Inferior parietal cortex (tissue), 1 donor: ENCODE results near the gene NAV3.

Source experiments
- DNase-seq: peaks from one replicate; pipeline ENCODE4 v3.0.0-alpha.2; 2016; ENCODE audit errors: extremely low spot score

NAV3 gene

DNA sequence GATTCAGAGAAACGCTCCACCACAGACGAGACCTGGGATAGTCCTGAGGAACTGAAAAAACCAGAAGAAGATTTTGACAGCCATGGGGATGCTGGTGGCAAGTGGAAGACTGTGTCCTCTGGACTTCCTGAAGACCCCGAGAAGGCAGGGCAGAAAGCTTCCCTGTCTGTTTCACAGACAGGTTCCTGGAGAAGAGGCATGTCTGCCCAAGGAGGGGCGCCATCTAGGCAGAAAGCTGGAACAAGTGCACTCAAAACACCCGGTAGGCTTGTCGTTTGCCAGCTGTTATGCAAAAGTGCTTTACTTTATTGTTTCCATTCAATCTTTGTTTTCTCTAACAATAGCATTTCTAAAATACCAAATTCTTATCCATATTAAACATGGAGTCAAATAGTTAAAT, 287.3 kb downstream of the NAV3 start:
- no peak for DNase-seq

DNA sequence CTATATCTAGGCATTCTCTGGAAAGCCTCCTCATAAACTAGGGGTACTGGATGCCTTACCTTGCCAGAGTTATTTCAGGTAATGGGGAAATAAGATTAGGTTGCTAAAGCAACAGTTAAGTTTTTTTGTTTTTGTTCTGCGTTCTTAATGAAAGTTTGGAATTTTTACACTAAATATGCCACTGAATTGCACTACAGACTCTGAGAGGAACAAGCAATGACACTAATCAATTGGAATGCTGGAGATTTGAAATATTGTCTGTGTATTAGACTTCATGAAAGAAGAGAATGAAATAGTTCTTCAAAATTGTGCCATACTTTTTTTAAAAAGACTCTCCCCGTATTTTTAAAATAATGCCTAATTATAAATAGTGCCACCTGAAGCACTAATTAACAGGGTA, 287.8 kb downstream of the NAV3 start:
- DNase-seq = no peak

DNA sequence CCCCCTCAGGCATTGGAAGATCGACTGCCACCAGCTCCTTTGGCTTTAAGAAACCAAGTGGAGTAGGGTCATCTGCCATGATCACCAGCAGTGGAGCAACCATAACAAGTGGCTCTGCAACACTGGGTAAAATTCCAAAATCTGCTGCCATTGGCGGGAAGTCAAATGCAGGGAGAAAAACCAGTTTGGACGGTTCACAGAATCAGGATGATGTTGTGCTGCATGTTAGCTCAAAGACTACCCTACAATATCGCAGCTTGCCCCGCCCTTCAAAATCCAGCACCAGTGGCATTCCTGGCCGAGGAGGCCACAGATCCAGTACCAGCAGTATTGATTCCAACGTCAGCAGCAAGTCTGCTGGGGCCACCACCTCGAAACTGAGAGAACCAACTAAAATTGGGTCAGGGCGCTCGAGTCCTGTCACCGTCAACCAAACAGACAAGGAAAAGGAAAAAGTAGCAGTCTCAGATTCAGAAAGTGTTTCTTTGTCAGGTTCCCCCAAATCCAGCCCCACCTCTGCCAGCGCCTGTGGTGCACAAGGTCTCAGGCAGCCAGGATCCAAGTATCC, 288.7 kb downstream of the NAV3 start:
- no peak for DNase-seq

DNA sequence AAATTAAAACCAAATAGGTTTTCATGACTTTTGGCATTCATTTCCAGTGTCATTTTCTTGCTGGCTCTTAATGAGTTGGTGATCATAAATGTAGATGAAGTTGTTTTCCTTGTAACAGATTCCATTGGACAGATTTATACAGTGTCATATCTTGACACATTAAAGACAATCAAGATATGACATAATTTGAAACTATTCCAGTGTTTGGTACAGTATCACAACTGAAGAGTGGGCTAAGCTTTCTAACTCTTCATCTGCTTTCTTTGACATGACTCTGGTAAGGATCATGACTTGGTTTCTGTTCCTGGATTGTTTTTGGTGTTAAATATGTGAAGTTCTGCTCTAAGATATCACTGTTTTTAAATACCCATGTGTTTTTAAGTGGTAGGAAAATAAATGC, 289.6 kb downstream of the NAV3 start:
- no peak for DNase-seq

DNA sequence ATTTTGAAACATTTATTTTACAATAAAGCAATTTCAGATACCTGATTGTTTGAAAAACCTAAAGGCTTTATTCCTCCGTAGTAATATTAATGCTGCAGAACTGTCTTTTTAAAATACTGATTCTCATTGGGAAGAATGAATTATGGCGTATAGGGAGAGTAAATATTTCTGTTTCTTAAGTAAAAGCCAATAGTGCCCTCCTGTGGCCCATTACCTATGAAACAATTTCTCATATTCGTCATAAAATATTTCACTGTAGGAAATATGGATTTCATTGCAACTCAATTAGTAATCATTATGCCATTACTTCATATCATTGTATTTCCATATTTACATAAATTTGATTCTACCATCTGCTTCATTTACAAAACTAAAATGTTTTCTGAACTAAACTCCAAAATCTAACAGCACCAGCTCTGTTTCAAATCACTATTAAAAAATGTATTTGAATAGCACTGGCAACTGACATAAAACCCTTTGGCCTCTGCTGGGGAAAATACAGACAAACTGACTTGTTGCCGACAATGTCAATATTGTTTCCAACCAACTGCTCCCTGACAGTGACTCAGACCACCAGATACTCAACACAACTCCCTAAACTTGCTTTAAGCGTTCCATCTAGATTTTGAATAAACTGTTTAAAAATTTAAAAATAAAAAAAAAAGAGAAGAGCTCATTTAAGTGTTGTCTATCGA, 290.3 kb downstream of the NAV3 start:
- peak; percentile 50 for DNase-seq

DNA sequence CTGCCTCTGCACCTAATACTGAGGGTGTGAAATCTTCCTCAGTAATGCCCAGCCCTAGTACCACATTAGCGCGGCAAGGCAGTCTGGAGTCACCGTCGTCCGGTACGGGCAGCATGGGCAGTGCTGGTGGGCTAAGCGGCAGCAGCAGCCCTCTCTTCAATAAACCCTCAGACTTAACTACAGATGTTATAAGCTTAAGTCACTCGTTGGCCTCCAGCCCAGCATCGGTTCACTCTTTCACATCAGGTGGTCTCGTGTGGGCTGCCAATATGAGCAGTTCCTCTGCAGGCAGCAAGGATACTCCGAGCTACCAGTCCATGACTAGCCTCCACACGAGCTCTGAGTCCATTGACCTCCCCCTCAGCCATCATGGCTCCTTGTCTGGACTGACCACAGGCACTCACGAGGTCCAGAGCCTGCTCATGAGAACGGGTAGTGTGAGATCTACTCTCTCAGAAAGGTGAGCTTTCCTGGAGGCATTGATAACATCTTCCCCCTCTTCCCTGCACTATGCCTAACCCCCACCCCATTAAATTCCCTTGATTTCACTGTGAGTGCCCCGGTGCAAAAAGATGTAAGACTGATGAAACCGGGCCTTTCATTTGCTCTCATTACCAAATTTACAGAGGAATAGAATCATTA, 291.4 kb downstream of the NAV3 start:
- DNase-seq = no peak

GRCh38 chr12:78128211-78128610, 297.5 kb downstream of the NAV3 start:
- DNase-seq = no peak

DNA sequence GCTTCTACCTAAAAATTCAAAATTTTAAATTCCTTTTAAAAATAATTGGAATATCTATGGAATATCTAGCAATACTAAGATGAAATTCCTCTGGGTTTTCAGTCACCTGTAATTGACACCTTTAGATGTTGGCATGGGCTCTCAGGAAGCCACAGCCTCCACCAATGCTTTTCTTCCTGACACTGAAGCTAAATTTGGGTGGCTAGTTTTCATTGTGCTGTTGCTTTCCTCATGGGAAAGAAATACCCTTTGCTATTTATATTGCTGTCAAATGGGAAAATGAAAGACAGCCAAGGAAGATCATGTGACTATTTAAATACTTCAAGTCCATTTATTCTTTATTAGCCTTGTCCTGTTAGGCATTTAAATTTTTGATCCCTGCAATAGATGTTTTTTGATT, 313.0 kb downstream of the NAV3 start:
- no peak for DNase-seq

DNA sequence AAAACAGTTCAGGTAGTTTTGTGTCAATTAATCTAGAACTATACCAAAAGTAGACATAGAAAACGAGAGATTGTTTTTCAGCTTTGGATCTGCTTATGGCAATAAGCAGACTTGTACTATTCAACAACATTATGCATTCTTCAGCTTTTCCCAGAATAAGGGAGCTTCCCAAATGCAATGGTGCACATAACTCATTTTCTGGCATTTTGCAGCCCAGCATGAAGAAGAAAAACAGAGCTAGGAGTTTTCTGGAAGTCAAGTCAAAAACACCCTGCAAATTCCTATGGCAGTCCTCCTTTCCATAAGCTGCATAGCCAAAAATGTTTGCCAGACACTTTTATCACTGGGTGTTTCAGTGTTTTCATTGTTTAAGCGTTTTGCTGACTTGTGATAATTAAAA, 314.7 kb downstream of the NAV3 start:
- DNase-seq = no peak

GRCh38 chr12:78146365-78146772, 315.7 kb downstream of the NAV3 start:
- DNase-seq = no peak

GRCh38 chr12:78149459-78149858, 318.8 kb downstream of the NAV3 start:
- DNase-seq = no peak

GRCh38 chr12:78155546-78155945, 324.9 kb downstream of the NAV3 start:
- no peak for DNase-seq

- DNase-seq = no peak
Measured at GRCh38 chr12:78156751-78157150, 326.1 kb downstream of the NAV3 start.

GRCh38 chr12:78157199-78157598, 326.5 kb downstream of the NAV3 start:
- DNase-seq = no peak

DNA sequence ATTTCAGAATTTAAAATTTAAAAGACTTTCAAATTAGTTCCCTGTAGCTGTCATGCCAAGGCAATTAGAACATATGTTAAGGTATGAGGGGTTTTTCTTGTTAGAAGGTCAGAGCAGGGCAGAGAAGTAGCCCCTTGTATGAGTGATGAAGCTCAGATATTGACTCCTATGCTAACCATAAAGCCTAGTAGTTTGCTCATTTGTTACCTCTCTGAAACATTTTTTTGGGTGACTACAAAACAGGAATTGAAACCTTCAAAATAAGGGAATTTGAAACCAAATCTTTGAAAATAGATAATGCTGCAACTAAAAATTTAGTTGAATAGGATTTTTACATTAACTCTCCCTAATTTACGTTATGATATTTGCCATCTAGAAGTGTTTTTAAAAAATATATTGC, 333.5 kb downstream of the NAV3 start:
- DNase-seq = no peak

- DNase-seq = no peak
Measured at GRCh38 chr12:78167510-78167909, 336.8 kb downstream of the NAV3 start.

DNA sequence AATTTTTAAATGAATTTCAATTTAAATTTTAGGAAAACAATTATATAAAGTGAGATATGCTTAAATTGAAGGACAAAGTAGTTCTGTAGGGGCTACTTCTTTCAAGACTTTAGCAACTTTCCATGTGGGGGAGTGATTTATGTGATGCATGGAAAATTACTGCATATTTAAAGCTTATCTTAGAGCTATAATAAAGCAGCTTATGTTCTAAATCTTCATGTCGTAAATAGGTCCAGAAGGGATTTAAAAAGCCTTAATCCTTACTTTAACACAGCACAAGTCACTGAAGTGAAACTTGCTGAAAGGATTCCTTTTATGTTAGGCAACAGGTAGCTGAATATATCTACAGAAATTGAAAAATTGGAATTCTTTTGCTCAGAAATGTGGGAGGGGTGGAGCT, 340.4 kb downstream of the NAV3 start:
- no peak for DNase-seq

DNA sequence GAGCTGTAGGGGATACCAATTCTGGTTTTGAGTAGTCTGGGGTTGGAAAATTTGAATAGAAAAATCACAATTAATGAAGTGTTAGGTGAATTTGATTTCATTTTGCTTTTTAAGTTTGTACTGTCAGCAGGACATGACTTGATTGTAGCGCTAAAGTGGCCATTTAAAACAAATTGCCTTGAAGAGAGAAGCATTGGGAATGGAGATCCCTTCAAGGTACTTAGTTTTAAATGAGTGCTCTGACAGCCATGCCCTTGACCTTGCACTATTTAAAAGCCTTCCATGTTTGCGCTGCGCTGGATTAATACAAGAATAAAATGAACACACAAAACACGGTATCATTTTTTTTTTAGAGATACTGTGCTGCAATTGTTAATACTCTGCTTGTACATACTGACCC, 345.9 kb downstream of the NAV3 start:
- DNase-seq = no peak

DNA sequence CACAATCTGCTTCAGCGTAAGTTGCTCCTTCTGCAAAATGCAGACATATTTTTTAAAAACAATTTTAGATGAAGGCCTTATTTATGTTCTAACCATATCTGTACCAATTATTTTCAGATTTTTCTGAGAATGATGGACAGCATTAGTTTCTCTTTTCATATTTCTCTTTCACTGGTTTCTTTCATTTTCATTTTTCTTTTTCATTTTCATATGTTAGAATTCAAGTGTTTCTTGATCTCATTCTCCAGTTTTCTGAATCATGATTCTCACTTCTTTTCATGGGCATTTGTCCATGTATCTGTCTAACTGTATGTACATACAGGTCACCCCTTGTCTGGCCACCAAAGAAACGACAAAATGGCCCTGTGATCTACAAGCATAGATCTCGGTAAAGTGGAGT, 346.6 kb downstream of the NAV3 start:
- DNase-seq = no peak

DNA sequence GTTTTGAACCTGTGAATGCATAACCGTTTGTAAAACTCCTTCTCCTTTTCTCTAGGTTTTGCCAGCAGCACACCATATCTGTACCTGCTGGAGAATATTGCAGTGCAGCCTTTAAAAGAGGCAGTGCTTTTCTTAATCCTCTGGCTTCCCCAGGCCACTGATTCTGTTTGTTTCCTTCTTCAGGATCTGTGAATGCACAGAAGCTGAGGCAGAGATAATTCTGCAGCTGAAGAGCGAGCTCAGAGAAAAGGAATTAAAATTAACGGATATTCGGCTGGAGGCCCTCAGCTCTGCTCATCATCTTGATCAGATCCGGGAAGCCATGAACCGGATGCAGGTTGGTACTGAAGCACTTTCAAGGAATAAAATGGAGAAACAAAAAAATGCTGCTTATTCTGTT, 348.7 kb downstream of the NAV3 start:
- no peak for DNase-seq

- DNase-seq = peak; percentile 45
Measured at GRCh38 chr12:78181544-78182162, 351.0 kb downstream of the NAV3 start.

DNA sequence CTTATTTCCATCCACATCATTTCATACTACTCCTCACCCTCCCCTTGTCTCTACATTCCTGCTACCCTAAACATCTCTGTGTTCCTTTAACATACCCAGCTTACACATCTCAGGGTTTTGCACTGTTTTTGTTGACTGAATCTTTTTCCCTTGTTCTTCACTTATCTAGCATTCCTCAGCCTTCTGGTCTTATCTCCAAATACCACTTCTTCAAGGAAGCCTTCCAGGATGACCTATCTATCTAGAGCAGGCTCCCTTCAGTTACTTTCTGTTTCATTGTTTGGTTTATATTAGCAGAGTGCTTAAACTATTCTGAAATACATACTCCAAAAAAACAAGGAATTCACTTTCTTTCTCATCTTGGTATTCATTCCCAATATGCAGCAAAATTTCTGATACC, 353.1 kb downstream of the NAV3 start:
- no peak for DNase-seq

DNA sequence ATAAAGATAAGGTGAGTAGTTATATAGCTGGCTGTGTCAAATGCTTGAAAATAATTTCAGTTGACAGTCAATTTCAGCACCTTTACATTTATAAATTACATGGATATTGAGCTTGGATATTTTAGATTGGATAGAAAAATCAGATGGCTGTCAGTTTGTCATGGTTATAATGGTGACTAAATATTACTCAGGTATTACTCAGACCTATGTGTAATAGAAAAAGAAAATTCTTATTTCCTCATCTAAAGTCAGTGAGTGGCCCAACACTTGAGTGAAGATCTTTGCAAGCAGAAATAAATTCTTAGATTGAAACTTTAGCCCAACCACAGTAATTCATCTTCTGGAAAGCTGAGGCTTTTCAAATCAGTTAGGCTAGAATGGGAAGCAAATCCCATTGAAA, 354.4 kb downstream of the NAV3 start:
- no peak for DNase-seq
